ENCODE data around the gene DDA1.

The DDA1 gene

GRCh38 chr19:17339088-17339741, 29.9 kb downstream of the DDA1 start:
- DNase-seq (ENCODE audit: low spot score in 2 of 2): no peak

GRCh38 chr19:17340302-17340870, 31.0 kb downstream of the DDA1 start:
- peaks cover 9% of the 10 kb centered on the region for H3K36me3 Mint-ChIP-seq (ENCODE audit: insufficient read depth)
- ATAC-seq (replicated peaks; ENCODE audit: extremely low read depth, poor library complexity, severe bottlenecking) (no peak), DNase-seq (ENCODE audit: low spot score in 2 of 2) (no peak)
- H3K9me3 Mint-ChIP-seq: no peaks in the 10 kb centered on the region
- no peaks in the 10 kb centered on the region for H3K27me3 Mint-ChIP-seq
- no peak overlapping the region for H3K27ac Mint-ChIP-seq (ENCODE audit: low read depth)
- H3K4me3 Mint-ChIP-seq: peak overlapping the region; percentile 11
- peaks cover 14% of the 10 kb centered on the region for H3K4me1 Mint-ChIP-seq

More at GRCh38 chr19:17339088-17339741, 29.9 kb downstream of the DDA1 start:
- Mint-ChIP-seq H3K27ac (ENCODE audit: low read depth) (no peak overlapping the region), H3K36me3 (ENCODE audit: insufficient read depth) (peaks cover 9% of the 10 kb centered on the region), H3K4me3 (peak overlapping the region; percentile 81), H3K4me1 (peaks cover 22% of the 10 kb centered on the region), H3K9me3 (no peaks in the 10 kb centered on the region), H3K27me3 (no peaks in the 10 kb centered on the region)
- no peak for ATAC-seq (replicated peaks; ENCODE audit: extremely low read depth, poor library complexity, severe bottlenecking)

- DNase-seq (ENCODE audit: low spot score in 2 of 2) (no peak), ATAC-seq (replicated peaks; ENCODE audit: extremely low read depth, poor library complexity, severe bottlenecking) (no peak)
- Mint-ChIP-seq H3K4me1 (peaks cover 14% of the 10 kb centered on the region), H3K27me3 (no peaks in the 10 kb centered on the region), H3K4me3 (no peak overlapping the region), H3K9me3 (no peaks in the 10 kb centered on the region), H3K36me3 (ENCODE audit: insufficient read depth) (peaks cover 9% of the 10 kb centered on the region), H3K27ac (ENCODE audit: low read depth) (no peak overlapping the region)
Measured at GRCh38 chr19:17340871-17341357, 31.6 kb downstream of the DDA1 start.

- H3K27ac Mint-ChIP-seq (ENCODE audit: low read depth): no peak overlapping the region
- DNase-seq (ENCODE audit: low spot score in 2 of 2) (no peak), ATAC-seq (replicated peaks; ENCODE audit: extremely low read depth, poor library complexity, severe bottlenecking) (no peak)
- no peaks in the 10 kb centered on the region for H3K27me3 Mint-ChIP-seq
- no peaks in the 10 kb centered on the region for H3K9me3 Mint-ChIP-seq
- H3K36me3 Mint-ChIP-seq (ENCODE audit: insufficient read depth): peaks cover 9% of the 10 kb centered on the region
- peaks cover 18% of the 10 kb centered on the region for H3K4me1 Mint-ChIP-seq
- H3K4me3 Mint-ChIP-seq: no peak overlapping the region
Measured at GRCh38 chr19:17341386-17341785, 32.0 kb downstream of the DDA1 start.

GRCh38 chr19:17341845-17342244, 32.5 kb downstream of the DDA1 start:
- Mint-ChIP-seq H3K36me3 (ENCODE audit: insufficient read depth) (peaks cover 9% of the 10 kb centered on the region), H3K9me3 (no peaks in the 10 kb centered on the region), H3K27me3 (no peaks in the 10 kb centered on the region), H3K4me3 (no peak overlapping the region), H3K27ac (ENCODE audit: low read depth) (no peak overlapping the region), H3K4me1 (peaks cover 15% of the 10 kb centered on the region)
- DNase-seq (ENCODE audit: low spot score in 2 of 2) (no peak), ATAC-seq (replicated peaks; ENCODE audit: extremely low read depth, poor library complexity, severe bottlenecking) (no peak)

- DNase-seq (ENCODE audit: low spot score in 2 of 2) (peak; percentile 60 to 78), ATAC-seq (replicated peaks; ENCODE audit: extremely low read depth, poor library complexity, severe bottlenecking) (peak; percentile 75)
- Mint-ChIP-seq H3K36me3 (ENCODE audit: insufficient read depth) (peaks cover 2% of the 10 kb centered on the region), H3K4me3 (no peak overlapping the region), H3K9me3 (no peaks in the 10 kb centered on the region), H3K4me1 (peaks cover 6% of the 10 kb centered on the region), H3K27ac (ENCODE audit: low read depth) (no peak overlapping the region), H3K27me3 (peaks cover 21% of the 10 kb centered on the region)
Measured at GRCh38 chr19:17346109-17346671, 36.8 kb downstream of the DDA1 start.

- no peaks in the 10 kb centered on the region for H3K36me3 Mint-ChIP-seq (ENCODE audit: insufficient read depth)
- H3K4me3 Mint-ChIP-seq: no peak overlapping the region
- H3K4me1 Mint-ChIP-seq: peaks cover 6% of the 10 kb centered on the region
- H3K27ac Mint-ChIP-seq (ENCODE audit: low read depth): no peak overlapping the region
- no peaks in the 10 kb centered on the region for H3K9me3 Mint-ChIP-seq
- DNase-seq (ENCODE audit: low spot score in 2 of 2) (no peak), ATAC-seq (replicated peaks; ENCODE audit: extremely low read depth, poor library complexity, severe bottlenecking) (no peak)
- peaks cover 33% of the 10 kb centered on the region for H3K27me3 Mint-ChIP-seq
Measured at GRCh38 chr19:17347361-17347760, 38.0 kb downstream of the DDA1 start.

GRCh38 chr19:17347877-17348276, 38.5 kb downstream of the DDA1 start:
- H3K9me3 Mint-ChIP-seq: no peaks in the 10 kb centered on the region
- H3K4me1 Mint-ChIP-seq: peaks cover 6% of the 10 kb centered on the region
- no peak for ATAC-seq (replicated peaks; ENCODE audit: extremely low read depth, poor library complexity, severe bottlenecking)
- no peak overlapping the region for H3K4me3 Mint-ChIP-seq
- H3K36me3 Mint-ChIP-seq (ENCODE audit: insufficient read depth): no peaks in the 10 kb centered on the region
- no peak for DNase-seq (ENCODE audit: low spot score in 2 of 2)
- no peak overlapping the region for H3K27ac Mint-ChIP-seq (ENCODE audit: low read depth)
- peaks cover 36% of the 10 kb centered on the region for H3K27me3 Mint-ChIP-seq

GRCh38 chr19:17348700-17349099, 39.3 kb downstream of the DDA1 start:
- ATAC-seq (replicated peaks; ENCODE audit: extremely low read depth, poor library complexity, severe bottlenecking): no peak
- Mint-ChIP-seq H3K4me3 (no peak overlapping the region), H3K36me3 (ENCODE audit: insufficient read depth) (peaks cover 2% of the 10 kb centered on the region), H3K27me3 (peaks cover 45% of the 10 kb centered on the region), H3K9me3 (no peaks in the 10 kb centered on the region), H3K27ac (ENCODE audit: low read depth) (no peak overlapping the region), H3K4me1 (peaks cover 6% of the 10 kb centered on the region)
- no peak for DNase-seq (ENCODE audit: low spot score in 2 of 2)

GRCh38 chr19:17351815-17352435, 42.6 kb downstream of the DDA1 start:
- peaks cover 2% of the 10 kb centered on the region for H3K36me3 Mint-ChIP-seq (ENCODE audit: insufficient read depth)
- no peak overlapping the region for H3K27ac Mint-ChIP-seq (ENCODE audit: low read depth)
- no peak overlapping the region for H3K4me3 Mint-ChIP-seq
- ATAC-seq (replicated peaks; ENCODE audit: extremely low read depth, poor library complexity, severe bottlenecking) (no peak), DNase-seq (ENCODE audit: low spot score in 2 of 2) (no peak)
- no peaks in the 10 kb centered on the region for H3K4me1 Mint-ChIP-seq
- H3K9me3 Mint-ChIP-seq: no peaks in the 10 kb centered on the region
- H3K27me3 Mint-ChIP-seq: peaks cover 49% of the 10 kb centered on the region

- H3K9me3 Mint-ChIP-seq: no peaks in the 10 kb centered on the region
- DNase-seq (ENCODE audit: low spot score in 2 of 2) (no peak), ATAC-seq (replicated peaks; ENCODE audit: extremely low read depth, poor library complexity, severe bottlenecking) (no peak)
- H3K4me1 Mint-ChIP-seq: no peaks in the 10 kb centered on the region
- H3K27ac Mint-ChIP-seq (ENCODE audit: low read depth): no peak overlapping the region
- no peak overlapping the region for H3K4me3 Mint-ChIP-seq
- H3K27me3 Mint-ChIP-seq: peaks cover 42% of the 10 kb centered on the region
- H3K36me3 Mint-ChIP-seq (ENCODE audit: insufficient read depth): peaks cover 2% of the 10 kb centered on the region
Measured at GRCh38 chr19:17352608-17353280, 43.4 kb downstream of the DDA1 start.

- Mint-ChIP-seq H3K36me3 (ENCODE audit: insufficient read depth) (peaks cover 2% of the 10 kb centered on the region), H3K4me1 (no peaks in the 10 kb centered on the region), H3K27me3 (peaks cover 35% of the 10 kb centered on the region), H3K4me3 (no peak overlapping the region), H3K9me3 (no peaks in the 10 kb centered on the region), H3K27ac (ENCODE audit: low read depth) (no peak overlapping the region)
- DNase-seq (ENCODE audit: low spot score in 2 of 2) (no peak), ATAC-seq (replicated peaks; ENCODE audit: extremely low read depth, poor library complexity, severe bottlenecking) (no peak)
Measured at GRCh38 chr19:17353386-17353785, 44.0 kb downstream of the DDA1 start.

Measured in central memory CD8-positive, alpha-beta T cell (primary cell).